ENCODE measurements around the gene GLCE.
"Not testable (repeated sequence)": the region's sequence is repeated elsewhere in the genome, so short reads cannot be mapped to it uniquely, and the experiment has no call there.

The GLCE gene

DNA sequence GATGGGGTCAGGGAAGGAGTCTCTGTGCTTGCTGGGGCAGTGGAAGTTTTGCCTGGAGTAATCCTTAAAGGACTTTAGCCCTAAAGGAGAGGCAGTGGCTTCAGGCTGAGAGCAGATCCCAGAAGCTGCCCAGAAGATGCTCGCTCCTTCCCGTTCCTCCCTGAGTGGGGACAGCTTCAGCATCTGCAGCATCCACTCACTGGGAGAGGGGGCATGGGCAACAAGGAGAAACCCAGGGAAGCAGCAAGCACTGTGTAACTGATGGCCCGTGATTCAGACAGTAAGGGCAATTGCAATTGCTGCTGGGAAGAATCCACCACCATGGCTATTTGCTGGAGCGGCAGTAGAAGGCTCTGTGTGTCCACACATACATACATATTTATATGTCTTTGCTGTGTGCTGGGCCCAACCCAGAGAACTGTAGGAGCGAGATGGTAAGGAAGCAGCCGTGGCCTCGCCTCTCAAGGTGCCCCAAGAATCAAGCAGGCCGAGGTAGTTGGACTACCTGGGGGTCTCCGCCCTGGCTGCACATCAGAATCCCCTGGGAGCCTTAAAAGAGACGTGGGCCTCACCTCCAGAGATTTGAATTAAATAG, 132.5 kb downstream of the GLCE start:
- H3K4me3 ChIP-seq (ENCODE audit: low read length) = no peak overlapping the region
- TF ChIP-seq ZNF274 (IDR thresholded peaks at IDR 0.05; ENCODE audit: low read depth, low read length) = no peak

DNA sequence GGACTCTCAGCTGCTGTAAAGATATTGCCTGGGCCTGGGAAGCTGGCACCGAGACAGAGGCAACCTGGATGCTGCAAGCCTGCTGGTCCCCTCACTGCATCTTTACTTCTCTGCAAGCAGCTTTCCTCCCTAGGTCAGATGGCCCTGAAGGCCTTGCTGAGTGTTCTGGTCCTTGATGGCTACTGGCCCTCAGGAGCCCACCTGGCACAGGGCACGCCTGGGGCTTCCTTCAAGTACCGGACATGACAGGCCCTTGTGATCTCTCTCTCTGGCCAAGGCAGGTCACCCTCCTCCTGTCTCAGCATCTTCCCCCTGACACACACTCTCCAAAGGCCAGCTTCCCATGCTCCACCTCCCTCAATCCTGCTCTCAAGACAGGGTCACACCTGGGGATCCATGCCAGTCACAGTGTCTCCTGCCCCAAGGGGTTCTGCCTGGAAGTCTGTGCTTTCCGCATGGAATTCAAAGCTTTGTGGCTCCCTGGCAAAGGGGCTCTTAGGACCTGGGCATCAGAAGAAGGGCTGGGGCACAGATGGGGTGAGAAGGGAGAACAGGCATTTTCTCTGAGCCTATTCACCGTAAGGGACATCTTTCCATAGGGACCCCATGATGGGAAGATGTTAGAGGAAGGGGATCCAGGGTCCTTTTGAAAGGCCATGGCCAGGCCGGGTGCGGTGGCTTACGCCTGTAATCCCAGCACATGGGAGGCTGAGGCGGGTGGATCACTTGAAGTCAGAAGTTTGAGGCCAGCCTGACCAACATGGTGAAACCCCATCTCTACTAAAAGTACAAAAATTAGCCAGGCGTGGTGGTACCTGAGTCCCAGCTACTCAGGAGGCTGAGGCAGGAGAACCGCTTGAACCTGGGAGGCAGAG, 133.5 kb downstream of the GLCE start:
- no peak for TF ChIP-seq ZNF274 (IDR thresholded peaks at IDR 0.05; ENCODE audit: low read depth, low read length)
- no peak overlapping the region for H3K4me3 ChIP-seq (ENCODE audit: low read length)

DNA sequence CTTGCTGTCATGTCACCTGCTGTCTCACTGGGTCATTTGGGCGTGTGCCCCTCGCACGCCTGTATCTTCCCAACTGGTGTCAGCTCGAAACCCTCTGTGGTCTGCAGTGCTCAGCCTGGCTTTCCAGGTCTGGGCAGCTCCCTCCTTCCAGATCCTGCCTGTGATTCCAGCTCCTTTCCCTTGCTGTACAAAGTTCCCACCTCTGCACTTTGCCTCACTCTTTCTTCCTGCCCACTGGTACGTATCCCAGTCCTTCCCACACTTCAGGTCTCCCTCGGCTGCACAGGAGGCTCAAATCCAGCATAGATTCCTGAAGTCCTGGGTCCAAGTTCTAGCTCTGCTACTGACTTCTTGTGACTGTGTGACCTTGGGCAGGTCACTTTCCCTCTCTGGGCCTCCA, 136.2 kb downstream of the GLCE start:
- TF ChIP-seq ZNF274 (IDR thresholded peaks at IDR 0.05; ENCODE audit: low read depth, low read length) = no peak
- no peak overlapping the region for H3K4me3 ChIP-seq (ENCODE audit: low read length)

DNA sequence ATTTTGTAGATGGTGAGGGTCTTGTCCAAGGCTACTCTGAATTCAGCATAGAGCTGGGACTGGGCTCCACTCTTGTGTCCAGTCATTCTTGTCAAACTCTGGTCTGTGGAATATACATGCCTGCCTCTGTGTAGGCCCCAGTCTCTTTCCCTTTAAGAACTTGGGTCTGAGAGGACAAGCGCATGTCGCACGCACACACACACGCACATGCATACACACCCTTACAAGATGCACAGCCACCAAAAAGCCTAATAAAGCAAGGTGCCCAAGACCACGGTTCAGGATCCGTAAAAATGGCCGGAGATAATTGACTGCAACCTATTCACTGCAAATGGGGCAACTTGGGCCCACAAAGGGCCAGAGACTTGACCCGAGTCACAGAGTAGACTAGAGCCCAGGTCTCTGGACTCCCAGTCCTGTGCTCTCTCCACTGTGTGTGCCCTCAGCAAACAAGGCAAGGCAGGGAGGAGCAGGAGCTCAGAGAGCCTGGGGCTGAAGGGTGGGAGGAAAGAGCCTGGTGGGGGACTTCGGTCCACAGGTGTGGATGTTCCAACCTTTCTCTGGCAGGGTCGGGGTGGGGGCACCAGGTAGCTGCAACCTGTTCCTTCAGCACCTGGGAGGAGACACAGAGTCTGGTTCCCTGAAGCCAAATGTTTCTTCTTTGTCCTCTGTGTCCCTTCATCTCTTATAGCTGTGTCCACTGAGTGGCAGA, 137.4 kb downstream of the GLCE start:
- H3K4me3 ChIP-seq (ENCODE audit: low read length) = no peak overlapping the region
- TF ChIP-seq ZNF274 (IDR thresholded peaks at IDR 0.05; ENCODE audit: low read depth, low read length) = no peak

GRCh38 chr15:69298354-69298696, 137.9 kb downstream of the GLCE start:
- no peak overlapping the region for H3K4me3 ChIP-seq (ENCODE audit: low read length)
- TF ChIP-seq ZNF274 (IDR thresholded peaks at IDR 0.05; ENCODE audit: low read depth, low read length) = no peak

DNA sequence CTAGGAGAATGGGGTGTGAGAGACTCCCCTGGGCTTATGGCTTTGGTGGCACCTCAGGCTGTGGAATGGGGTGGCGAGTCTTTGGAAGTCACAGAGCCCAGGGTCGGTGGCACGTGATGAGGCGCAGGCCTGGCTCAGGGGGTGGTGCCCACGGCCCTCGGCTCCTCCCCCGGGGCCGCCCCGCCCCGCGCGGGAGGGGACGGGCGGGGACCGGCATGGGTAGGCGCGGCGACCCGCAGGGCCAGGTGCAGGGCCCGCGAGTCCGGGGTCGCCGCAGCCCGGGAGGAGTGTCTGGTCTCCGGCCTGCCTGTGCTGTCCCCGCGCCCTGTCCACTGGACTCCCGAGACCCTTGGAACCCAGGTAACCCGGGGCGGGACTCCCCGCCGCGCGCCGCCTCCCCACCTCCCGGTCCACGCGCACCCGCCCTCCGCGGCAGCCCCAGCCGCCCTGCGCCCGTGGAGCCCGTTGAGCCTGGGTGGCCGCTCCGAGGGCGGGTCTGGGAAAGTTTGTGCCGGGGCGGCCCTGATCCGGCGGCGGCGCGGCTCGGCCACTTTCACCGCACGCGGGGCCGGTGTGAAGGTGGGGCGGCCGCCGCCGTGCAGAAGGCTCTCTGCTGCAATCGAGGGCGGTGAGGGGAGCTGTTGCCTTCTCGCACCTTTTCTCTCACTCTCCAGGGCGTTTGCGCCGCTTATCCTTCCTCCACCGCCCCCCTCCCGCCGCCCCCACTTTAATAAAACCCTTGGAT, 138.4 kb downstream of the GLCE start, which contains the start of gene PAQR5:
Gene PAQR5 (plus strand): TSS at position 216 of the 745 bp plus-strand sequence. CDS start 61,169 bp downstream, outside the sequence.
- no peak for TF ChIP-seq ZNF274 (IDR thresholded peaks at IDR 0.05; ENCODE audit: low read depth, low read length)
- peak within 1 kb of the TSS; percentile 4; the same call in 1 of the 2 replicates for H3K4me3 ChIP-seq (ENCODE audit: low read length)

DNA sequence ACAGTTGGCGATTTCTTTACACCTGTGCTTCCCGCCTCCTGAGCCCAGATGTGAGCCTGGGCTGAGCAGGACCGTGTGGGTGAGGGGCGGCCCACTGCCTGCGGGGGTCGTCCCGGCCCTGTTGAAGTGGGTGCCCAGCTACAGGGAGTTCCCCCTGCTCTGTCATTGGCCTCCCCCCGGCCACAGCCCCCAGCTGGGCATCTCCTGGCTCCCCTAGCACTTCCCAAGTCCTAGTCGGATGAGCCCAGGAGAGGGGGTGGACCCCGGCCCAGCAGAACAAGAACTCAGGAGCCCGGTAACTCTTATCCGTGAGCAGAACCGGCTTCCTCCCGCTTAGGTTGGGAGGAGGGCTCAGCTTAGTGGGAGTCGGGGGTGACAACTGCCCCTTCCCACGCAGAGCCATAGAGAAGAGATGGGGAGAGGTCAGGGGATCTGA, 139.0 kb downstream of the GLCE start:
- no peak overlapping the region for H3K4me3 ChIP-seq (ENCODE audit: low read length)
- no peak for TF ChIP-seq ZNF274 (IDR thresholded peaks at IDR 0.05; ENCODE audit: low read depth, low read length)

GRCh38 chr15:69299943-69300588, 139.6 kb downstream of the GLCE start:
- TF ChIP-seq ZNF274 (IDR thresholded peaks at IDR 0.05; ENCODE audit: low read depth, low read length) = no peak
- H3K4me3 ChIP-seq (ENCODE audit: low read length) = no peak overlapping the region

DNA sequence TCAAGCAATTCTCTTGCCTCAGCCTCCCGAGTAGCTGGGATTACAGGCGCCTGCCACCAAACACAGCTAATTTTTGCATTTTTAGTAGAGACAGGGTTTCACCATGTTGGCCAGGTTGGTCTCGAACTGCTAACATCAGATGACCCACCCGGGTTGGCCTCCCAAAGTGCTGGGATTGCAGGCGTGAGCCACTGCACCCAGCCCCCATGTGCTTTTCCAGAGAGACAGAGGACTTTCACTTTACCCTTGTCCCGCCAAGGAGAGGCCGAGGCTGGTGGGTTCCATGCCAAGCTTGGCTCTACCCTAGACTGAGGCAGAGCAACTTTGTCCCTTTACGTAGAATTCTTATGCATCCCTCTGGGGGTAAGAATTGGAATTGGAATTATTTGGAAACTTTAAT, 140.7 kb downstream of the GLCE start:
- not testable (repeated sequence) for H3K4me3 ChIP-seq (ENCODE audit: low read length)

DNA sequence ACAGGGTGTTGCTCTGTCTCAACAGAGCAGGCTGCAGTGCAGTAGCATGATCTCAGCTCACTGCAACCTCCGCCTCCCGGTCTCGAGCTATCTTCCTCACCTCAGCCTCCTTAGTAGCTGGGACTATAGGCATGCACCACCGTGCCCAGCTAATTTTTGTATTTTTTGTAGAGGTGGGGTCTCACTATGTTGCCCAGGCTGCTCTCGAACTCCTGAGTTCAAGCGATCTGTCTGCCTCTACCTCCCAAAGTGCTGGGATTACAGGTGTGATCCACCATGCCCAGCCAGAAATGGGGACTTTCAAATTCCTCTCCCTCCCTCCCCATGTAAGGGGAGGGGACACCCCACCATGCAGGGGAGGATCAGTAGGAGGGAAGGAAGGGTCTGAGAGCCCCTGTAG, 141.7 kb downstream of the GLCE start:
- H3K4me3 ChIP-seq (ENCODE audit: low read length) = not testable (repeated sequence)

GRCh38 chr15:69302929-69303328, 142.5 kb downstream of the GLCE start:
- no peak overlapping the region for H3K4me3 ChIP-seq (ENCODE audit: low read length)
- TF ChIP-seq ZNF274 (IDR thresholded peaks at IDR 0.05; ENCODE audit: low read depth, low read length) = no peak

- TF ChIP-seq ZNF274 (IDR thresholded peaks at IDR 0.05; ENCODE audit: low read depth, low read length) = no peak
- H3K4me3 ChIP-seq (ENCODE audit: low read length) = no peak overlapping the region
Measured at GRCh38 chr15:69303337-69304181, 143.1 kb downstream of the GLCE start.

GRCh38 chr15:69304182-69304545, 143.7 kb downstream of the GLCE start:
- no peak overlapping the region for H3K4me3 ChIP-seq (ENCODE audit: low read length)
- no peak for TF ChIP-seq ZNF274 (IDR thresholded peaks at IDR 0.05; ENCODE audit: low read depth, low read length)
